Muscle layer of duodenum (tissue), 2 donors: ENCODE results near the gene NMBR.
"Not testable (repeated sequence)": the region's sequence is repeated elsewhere in the genome, so short reads cannot be mapped to it uniquely, and the experiment has no call there.

Experiments used
- H3K27ac ChIP-seq: one replicate; pipeline ENCODE4 v1.7.0; 2013; ENCODE audit warnings: mild to moderate bottlenecking, low read length
- H3K27me3 ChIP-seq: one replicate; pipeline ENCODE4 v1.7.0; 2013; ENCODE audit warnings: low read depth, mild to moderate bottlenecking, control low read depth, low read length
- H3K36me3 ChIP-seq, 2 donors: one replicate each; pipeline ENCODE4 v1.7.0; 2013; ENCODE audit warnings: low read length in 2 of 2, control low read depth in 1 of 2, mild to moderate bottlenecking in 1 of 2; ENCODE audit not compliant: insufficient read depth in 2 of 2, control insufficient read depth in 1 of 2
- H3K4me1 ChIP-seq, 2 donors: one replicate each; pipeline ENCODE4 v1.7.0; 2013; ENCODE audit warnings: low read length in 2 of 2, mild to moderate bottlenecking in 2 of 2, control low read depth in 1 of 2, moderate library complexity in 1 of 2; ENCODE audit not compliant: insufficient read depth in 2 of 2, control insufficient read depth in 1 of 2
- H3K4me3 ChIP-seq, 2 donors: one replicate each; pipeline ENCODE4 v1.7.0; 2013; ENCODE audit warnings: low read length in 2 of 2, low read depth in 1 of 2, mild to moderate bottlenecking in 1 of 2
- H3K9me3 ChIP-seq, 2 donors: one replicate each; pipeline ENCODE4 v1.7.0; 2013; ENCODE audit warnings: low read length in 2 of 2, control low read depth in 1 of 2, mild to moderate bottlenecking in 1 of 2; ENCODE audit not compliant: control insufficient read depth in 1 of 2
- donor health status: healthy.

Gene NMBR

GRCh38 chr6:142110820-142111219 is 36.1 kb downstream of the NMBR start:
- not testable (repeated sequence) for H3K4me1 ChIP-seq, H3K4me3 ChIP-seq, H3K27me3 ChIP-seq, H3K36me3 ChIP-seq, H3K27ac ChIP-seq, H3K9me3 ChIP-seq

- H3K4me3 ChIP-seq, H3K27ac ChIP-seq, H3K36me3 ChIP-seq, H3K27me3 ChIP-seq, H3K4me1 ChIP-seq, H3K9me3 ChIP-seq: not testable (repeated sequence)
These were observed 42.1 kb downstream of the NMBR start for GRCh38 chr6:142104820-142105219.

GRCh38 chr6:142088858-142089216 is 58.1 kb downstream of the NMBR start:
- Histone ChIP-seq H3K9me3 (peaks cover 0 to 3% of the 10 kb centered on the region in 2 donors), H3K27me3 (peaks cover 7% of the 10 kb centered on the region), H3K27ac (no peak overlapping the region), H3K36me3 (no peaks in the 10 kb centered on the region), H3K4me3 (no peak overlapping the region), H3K4me1 (no peaks in the 10 kb centered on the region)

- Histone ChIP-seq H3K36me3 (no peaks in the 10 kb centered on the region), H3K4me3 (no peak overlapping the region), H3K27me3 (peaks cover 7% of the 10 kb centered on the region), H3K9me3 (peaks cover 0 to 3% of the 10 kb centered on the region in 2 donors), H3K4me1 (no peaks in the 10 kb centered on the region), H3K27ac (no peak overlapping the region)
These were observed 58.7 kb downstream of the NMBR start for GRCh38 chr6:142087950-142088857.

- Histone ChIP-seq H3K27me3 (no peaks in the 10 kb centered on the region), H3K36me3 (no peaks in the 10 kb centered on the region), H3K9me3 (no peaks in the 10 kb centered on the region), H3K4me1 (no peaks in the 10 kb centered on the region), H3K4me3 (no peak overlapping the region), H3K27ac (no peak overlapping the region)
These were observed 67.8 kb downstream of the NMBR start for GRCh38 chr6:142079130-142079529.

- no peaks in the 10 kb centered on the region for H3K27me3 ChIP-seq
- no peak overlapping the region for H3K27ac ChIP-seq
- H3K4me3 ChIP-seq: no peak overlapping the region
- no peaks in the 10 kb centered on the region for H3K9me3 ChIP-seq
- no peaks in the 10 kb centered on the region for H3K4me1 ChIP-seq
- no peaks in the 10 kb centered on the region for H3K36me3 ChIP-seq
These were observed 71.3 kb downstream of the NMBR start for GRCh38 chr6:142075516-142076101.

- Histone ChIP-seq H3K27me3 (no peaks in the 10 kb centered on the region), H3K4me3 (no peak overlapping the region), H3K9me3 (no peaks in the 10 kb centered on the region), H3K4me1 (no peaks in the 10 kb centered on the region), H3K27ac (no peak overlapping the region), H3K36me3 (no peaks in the 10 kb centered on the region)
These were observed 72.4 kb downstream of the NMBR start for GRCh38 chr6:142074516-142074915.

- Histone ChIP-seq H3K4me3 (no peak overlapping the region), H3K4me1 (no peaks in the 10 kb centered on the region), H3K27ac (no peak overlapping the region), H3K27me3 (no peaks in the 10 kb centered on the region), H3K9me3 (no peaks in the 10 kb centered on the region), H3K36me3 (no peaks in the 10 kb centered on the region)
These were observed 74.9 kb downstream of the NMBR start for GRCh38 chr6:142071981-142072380.

GRCh38 chr6:142068416-142068815 is 78.5 kb downstream of the NMBR start:
- Histone ChIP-seq H3K27ac (no peak overlapping the region), H3K4me1 (no peaks in the 10 kb centered on the region), H3K27me3 (no peaks in the 10 kb centered on the region), H3K36me3 (no peaks in the 10 kb centered on the region), H3K4me3 (no peak overlapping the region), H3K9me3 (no peaks in the 10 kb centered on the region)

- H3K36me3 ChIP-seq, H3K4me1 ChIP-seq, H3K27me3 ChIP-seq, H3K9me3 ChIP-seq, H3K27ac ChIP-seq, H3K4me3 ChIP-seq: not testable (repeated sequence)
These were observed 84.1 kb downstream of the NMBR start for GRCh38 chr6:142062861-142063260.

- Histone ChIP-seq H3K4me1 (no peaks in the 10 kb centered on the region), H3K27ac (no peak overlapping the region), H3K27me3 (no peaks in the 10 kb centered on the region), H3K4me3 (no peak overlapping the region), H3K9me3 (no peaks in the 10 kb centered on the region), H3K36me3 (no peaks in the 10 kb centered on the region)
These were observed 88.2 kb downstream of the NMBR start for GRCh38 chr6:142058551-142059290.
